A549 (cell line): ENCODE results near the gene PNLIPRP3.

Experiments used
- CEBPB ChIP-seq, 2 experiments: fragments of >200 bp in 1 of 2; sonication (Bioruptor Twin) in 1 of 2; formaldehyde crosslinking in 1 of 2; IDR thresholded peaks; 2 replicates each; pipeline ENCODE4 v1.6.1; 2012 to 2016
- MAZ ChIP-seq: fragments of 150-350 bp; IDR thresholded peaks from 2 replicates; pipeline ENCODE4 v1.6.1; 2014; ENCODE audit warnings: antibody characterized with exemption, low read depth, low read length, borderline replicate concordance
- RAD21 ChIP-seq, 2 experiments: fragments of >200 bp in 1 of 2; sonication (Bioruptor Twin) in 1 of 2; formaldehyde crosslinking in 1 of 2; IDR thresholded peaks in 1 of 2; conservative IDR thresholded peaks in 1 of 2; 2 replicates in 1 of 2; 3 replicates in 1 of 2; pipeline ENCODE4 v1.6.1; 2012 to 2018; ENCODE audit warnings: inconsistent platforms in 1 of 2
- RNF2 ChIP-seq: fragments of 200-600 bp; sonication (generic); IDR thresholded peaks from 2 replicates; pipeline ENCODE4 v1.6.1; 2016; ENCODE audit warnings: low read depth, mild to moderate bottlenecking, antibody characterized with exemption, moderate library complexity, borderline replicate concordance

GRCh38 chr10:116452338-116452720 is 24.7 kb downstream of the PNLIPRP3 start:
- no peak for TF ChIP-seq RNF2
- TF ChIP-seq MAZ: no peak
- no peak for TF ChIP-seq CEBPB (IDR thresholded peaks at IDR 0.05)
- no peak for TF ChIP-seq RAD21 (conservative IDR thresholded peaks at IDR 0.05 in 1 of 2, IDR thresholded peaks at IDR 0.05 in 1 of 2)
